CD4-positive, alpha-beta T cell (primary cell): ENCODE results near the gene ATP5F1D. TPM values are rescaled to one million over a fixed set of nuclear protein-coding genes. Genes with fewer than 3 reads are reported as not detected.

Source experiments
- ATAC-seq: fragments of 200-7000 bp; cut with Tn5 transposase; one replicate; pipeline ENCODE4 v1.10.0; 2022; ENCODE audit warnings: mild to moderate bottlenecking; ENCODE audit not compliant: poor library complexity
- CTCF ChIA-PET: fragments of 350-600 bp; sonication (Branson Sonifier 250); formaldehyde crosslinking; loops from one replicate; lab custom pipeline; 2021; ENCODE audit warnings: antibody characterized with exemption, inconsistent platforms; lab: Charles Lee
- POLR2A ChIA-PET: fragments of 350-600 bp; sonication (Branson Sonifier 250); formaldehyde crosslinking; loops from one replicate; lab custom pipeline; 2021; ENCODE audit warnings: antibody characterized with exemption, inconsistent platforms; lab: Charles Lee
- DNase-seq, 14 experiments: peaks; one replicate each; pipeline ENCODE4 v3.0.0-alpha.2; 2013 to 2020; ENCODE audit warnings: mixed read lengths in 2 of 14
- H3K27ac ChIP-seq, 2 donors: one replicate each; pipeline versions ENCODE4 v1.5.1 to v1.7.0; 2013; ENCODE audit warnings: low read length in 2 of 2, low read depth in 1 of 2, mild to moderate bottlenecking in 1 of 2
- H3K27me3 ChIP-seq, 2 experiments: 1 replicate in 1 of 2; 2 replicates in 1 of 2; pipeline versions ENCODE4 v1.6.1 to v1.7.0; 2013; ENCODE audit warnings: low read length in 2 of 2, control low read depth in 1 of 2, mild to moderate bottlenecking in 1 of 2, moderate library complexity in 1 of 2; ENCODE audit not compliant: insufficient read depth in 2 of 2, control insufficient read depth in 1 of 2
- H3K36me3 ChIP-seq: one replicate; pipeline ENCODE4 v1.6.1; 2013; ENCODE audit warnings: low read length, control low read depth; ENCODE audit not compliant: insufficient read depth
- H3K4me1 ChIP-seq: one replicate; pipeline ENCODE4 v1.6.1; 2013; ENCODE audit warnings: low read length, control low read depth; ENCODE audit not compliant: insufficient read depth
- H3K4me3 ChIP-seq: one replicate; pipeline ENCODE4 v1.5.1; 2013; ENCODE audit warnings: mild to moderate bottlenecking, low read length, moderate library complexity
- H3K9me3 ChIP-seq, 2 experiments: 1 replicate in 1 of 2; 2 replicates in 1 of 2; pipeline versions ENCODE4 v1.6.1 to v1.7.0; 2013; ENCODE audit warnings: low read length in 2 of 2, mild to moderate bottlenecking in 2 of 2, control low read depth in 1 of 2, moderate library complexity in 1 of 2; ENCODE audit not compliant: control insufficient read depth in 1 of 2, insufficient read depth in 1 of 2
- H3K27ac Mint-ChIP-seq: one replicate; pipeline ENCODE4 v1.8.0; 2020; ENCODE audit warnings: mixed read lengths
- H3K27me3 Mint-ChIP-seq: one replicate; pipeline ENCODE4 v1.8.0; 2021; ENCODE audit warnings: mixed read lengths
- H3K36me3 Mint-ChIP-seq: one replicate; pipeline ENCODE4 v1.8.0; 2021; ENCODE audit warnings: low read depth, mixed read lengths
- H3K4me1 Mint-ChIP-seq: one replicate; pipeline ENCODE4 v1.8.0; 2021; ENCODE audit warnings: low read depth, mixed read lengths
- H3K4me3 Mint-ChIP-seq: one replicate; pipeline ENCODE4 v1.8.0; 2020; ENCODE audit warnings: mild to moderate bottlenecking, mixed read lengths
- H3K9me3 Mint-ChIP-seq: one replicate; pipeline ENCODE4 v1.8.0; 2020; ENCODE audit warnings: mixed read lengths
- CTCF ChIP-seq: fragments of 200-600 bp; IDR thresholded peaks from one replicate; pipeline ENCODE4 v1.8.0; 2022; ENCODE audit warnings: antibody characterized with exemption, mild to moderate bottlenecking
- intact Hi-C, 2 experiments: fragments of 100-400 bp; cut with DNase I in 1 of 2; cut with micrococcal nuclease in 1 of 2; formaldehyde crosslinking; loops; one replicate each; pipeline versions ENCODE4 v1.15.1 to v1.9.0; 2023 to 2025; cut with DNase I, micrococcal nuclease
- total RNA-seq, 174 experiments: library from RNA in 2 of 174; stranded (reverse) in 2 of 174; gene quantifications; one replicate each; pipeline ENCODE4 v1.2.3 and lab custom pipeline; 2021 to 2026

Gene ATP5F1D
- total RNA-seq, 2 experiments from 2014 or later: 77.6 to 92.6 TPM

GRCh38 chr19:1235625-1236538 lies 5.7 kb upstream of the ATP5F1D start:
- H3K27me3 Mint-ChIP-seq: peaks cover 9% of the 10 kb centered on the region
- TF ChIP-seq CTCF: no peak
- H3K9me3 Mint-ChIP-seq: no peaks in the 10 kb centered on the region
- CTCF ChIA-PET: no interaction called here
- intact Hi-C loops: no loop called here
- POLR2A ChIA-PET: no interaction called here
- H3K36me3 ChIP-seq: no peaks in the 10 kb centered on the region
- ATAC-seq (no peak), DNase-seq (no peak)
- peaks cover 14% of the 10 kb centered on the region for H3K4me1 Mint-ChIP-seq
- peaks cover 0 to 9% of the 10 kb centered on the region in 2 experiments for H3K9me3 ChIP-seq
- no peaks in the 10 kb centered on the region for H3K36me3 Mint-ChIP-seq
- H3K27ac ChIP-seq: no peak overlapping the region
- H3K4me3 Mint-ChIP-seq: no peak overlapping the region
- no peak overlapping the region for H3K4me3 ChIP-seq
- peaks cover 38% of the 10 kb centered on the region for H3K4me1 ChIP-seq
- peaks cover 6 to 12% of the 10 kb centered on the region in 2 experiments for H3K27me3 ChIP-seq
- no peak overlapping the region for H3K27ac Mint-ChIP-seq

- Histone ChIP-seq H3K4me3 (no peak overlapping the region), H3K27me3 (peaks cover 6 to 12% of the 10 kb centered on the region in 2 experiments), H3K9me3 (peaks cover 0 to 9% of the 10 kb centered on the region in 2 experiments), H3K36me3 (no peaks in the 10 kb centered on the region), H3K27ac (no peak overlapping the region), H3K4me1 (peaks cover 45% of the 10 kb centered on the region)
- TF ChIP-seq CTCF: no peak
- ChIA-PET CTCF (no interaction called here), POLR2A (no interaction called here)
- peaks cover 3% of the 10 kb centered on the region for H3K36me3 Mint-ChIP-seq
- peaks cover 12% of the 10 kb centered on the region for H3K27me3 Mint-ChIP-seq
- H3K4me1 Mint-ChIP-seq: peaks cover 18% of the 10 kb centered on the region
- ATAC-seq (no peak), DNase-seq (no peak)
- H3K27ac Mint-ChIP-seq: no peak overlapping the region
- no peaks in the 10 kb centered on the region for H3K9me3 Mint-ChIP-seq
- intact Hi-C loops: no loop called here
- no peak overlapping the region for H3K4me3 Mint-ChIP-seq
These were observed 5.0 kb upstream of the ATP5F1D start for GRCh38 chr19:1236576-1236975.

DNA sequence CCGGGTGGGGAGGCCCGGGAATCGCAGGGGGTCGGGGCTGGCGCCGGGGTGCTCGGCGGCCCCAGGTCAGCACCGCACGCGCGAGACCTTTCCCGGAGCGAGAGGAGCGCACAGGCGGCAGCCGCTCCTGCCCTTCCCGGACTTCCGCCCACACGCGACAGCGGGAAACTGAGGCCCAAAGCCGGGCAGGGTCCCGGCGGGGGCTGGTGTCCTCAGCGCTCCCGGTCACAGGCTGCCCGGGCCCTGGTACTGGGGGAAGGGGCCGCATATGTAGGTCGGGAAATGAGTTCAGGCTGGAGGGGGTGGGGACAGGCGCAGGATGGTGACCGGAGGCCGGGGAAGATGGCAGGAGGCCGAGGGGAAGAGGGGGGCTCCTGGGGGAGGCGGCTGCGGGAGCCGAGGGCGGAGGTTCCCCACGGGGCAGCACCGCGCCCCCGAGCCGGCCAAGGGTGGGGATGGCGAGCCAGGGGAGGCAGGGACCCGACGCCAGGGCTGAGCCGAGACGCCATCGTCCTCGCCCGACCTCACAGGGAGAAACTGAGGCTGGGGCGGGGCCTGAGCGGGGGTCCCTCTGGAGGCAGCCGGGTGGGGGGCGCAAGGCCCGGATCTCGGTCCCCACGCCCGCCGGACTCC lies 4.4 kb upstream of the ATP5F1D start:
- no peak for TF ChIP-seq CTCF
- H3K4me3 ChIP-seq: peak overlapping the region; percentile 12
- intact Hi-C loops: no loop called here
- H3K27ac Mint-ChIP-seq: no peak overlapping the region
- H3K4me3 Mint-ChIP-seq: peak overlapping the region; percentile 72
- H3K27me3 ChIP-seq: peaks cover 6 to 12% of the 10 kb centered on the region in 2 experiments
- DNase-seq (peak in 1 of 14 experiments; percentile 30), ATAC-seq (no peak)
- peaks cover 20% of the 10 kb centered on the region for H3K4me1 Mint-ChIP-seq
- H3K36me3 ChIP-seq: no peaks in the 10 kb centered on the region
- peaks cover 48% of the 10 kb centered on the region for H3K4me1 ChIP-seq
- ChIA-PET POLR2A (no interaction called here), CTCF (no interaction called here)
- H3K9me3 Mint-ChIP-seq: no peaks in the 10 kb centered on the region
- peaks cover 0 to 9% of the 10 kb centered on the region in 2 experiments for H3K9me3 ChIP-seq
- H3K36me3 Mint-ChIP-seq: peaks cover 4% of the 10 kb centered on the region
- no peak overlapping the region for H3K27ac ChIP-seq
- peaks cover 13% of the 10 kb centered on the region for H3K27me3 Mint-ChIP-seq
